Measurements from ENCODE around the gene ATP6V0D1.
"Not testable (repeated sequence)": the region's sequence is repeated elsewhere in the genome, so short reads cannot be mapped to it uniquely, and the experiment has no call there.

ATP6V0D1 gene

DNA sequence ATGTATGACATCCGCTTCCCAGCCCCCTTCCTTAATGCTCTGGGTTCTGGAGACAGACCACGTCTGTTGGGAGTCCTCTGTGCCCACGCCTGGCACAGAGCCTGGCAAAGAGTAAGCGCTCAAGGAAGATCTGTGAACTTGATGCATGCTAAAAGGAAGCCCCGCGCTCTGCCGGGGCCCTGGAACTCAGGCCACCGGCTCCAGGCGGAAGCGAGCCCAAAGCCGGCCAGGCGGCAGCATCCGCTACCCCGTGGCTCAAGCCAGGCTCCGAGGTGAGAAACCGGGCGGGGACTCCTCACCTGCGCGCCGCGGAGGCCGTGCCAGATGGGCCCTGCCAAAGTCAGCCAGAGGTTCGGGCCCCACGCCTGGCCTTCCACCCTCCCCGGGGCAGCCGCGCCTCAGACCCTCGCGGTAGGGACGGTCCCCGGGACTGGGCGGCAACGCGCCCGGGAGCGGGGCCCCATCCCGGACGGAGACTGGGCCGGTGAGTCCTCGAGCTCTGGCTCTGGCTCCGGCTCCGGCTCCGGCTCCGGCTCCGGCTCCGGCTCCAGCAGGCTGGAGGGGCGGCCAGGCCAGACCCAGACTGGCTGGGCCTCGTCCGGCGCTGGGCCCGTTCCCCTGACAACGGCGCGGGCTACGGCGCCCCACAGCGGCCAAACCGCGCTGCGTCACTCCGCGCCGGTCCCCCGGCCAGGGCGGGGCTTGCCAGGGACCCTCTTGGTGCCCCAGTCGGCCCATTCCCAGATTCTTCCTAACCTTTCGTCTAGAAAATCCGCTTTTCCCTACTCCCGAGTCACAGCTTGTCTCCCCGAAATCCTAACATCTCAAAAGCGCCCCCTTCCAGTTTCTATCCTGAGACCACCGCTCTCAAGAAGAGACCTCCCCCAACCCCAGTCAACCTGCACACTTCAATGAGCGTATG lies 64.8 kb downstream of the ATP6V0D1 start, which contains the start of gene ZDHHC1 (continued):
- TF ChIP-seq, protein P1, sequence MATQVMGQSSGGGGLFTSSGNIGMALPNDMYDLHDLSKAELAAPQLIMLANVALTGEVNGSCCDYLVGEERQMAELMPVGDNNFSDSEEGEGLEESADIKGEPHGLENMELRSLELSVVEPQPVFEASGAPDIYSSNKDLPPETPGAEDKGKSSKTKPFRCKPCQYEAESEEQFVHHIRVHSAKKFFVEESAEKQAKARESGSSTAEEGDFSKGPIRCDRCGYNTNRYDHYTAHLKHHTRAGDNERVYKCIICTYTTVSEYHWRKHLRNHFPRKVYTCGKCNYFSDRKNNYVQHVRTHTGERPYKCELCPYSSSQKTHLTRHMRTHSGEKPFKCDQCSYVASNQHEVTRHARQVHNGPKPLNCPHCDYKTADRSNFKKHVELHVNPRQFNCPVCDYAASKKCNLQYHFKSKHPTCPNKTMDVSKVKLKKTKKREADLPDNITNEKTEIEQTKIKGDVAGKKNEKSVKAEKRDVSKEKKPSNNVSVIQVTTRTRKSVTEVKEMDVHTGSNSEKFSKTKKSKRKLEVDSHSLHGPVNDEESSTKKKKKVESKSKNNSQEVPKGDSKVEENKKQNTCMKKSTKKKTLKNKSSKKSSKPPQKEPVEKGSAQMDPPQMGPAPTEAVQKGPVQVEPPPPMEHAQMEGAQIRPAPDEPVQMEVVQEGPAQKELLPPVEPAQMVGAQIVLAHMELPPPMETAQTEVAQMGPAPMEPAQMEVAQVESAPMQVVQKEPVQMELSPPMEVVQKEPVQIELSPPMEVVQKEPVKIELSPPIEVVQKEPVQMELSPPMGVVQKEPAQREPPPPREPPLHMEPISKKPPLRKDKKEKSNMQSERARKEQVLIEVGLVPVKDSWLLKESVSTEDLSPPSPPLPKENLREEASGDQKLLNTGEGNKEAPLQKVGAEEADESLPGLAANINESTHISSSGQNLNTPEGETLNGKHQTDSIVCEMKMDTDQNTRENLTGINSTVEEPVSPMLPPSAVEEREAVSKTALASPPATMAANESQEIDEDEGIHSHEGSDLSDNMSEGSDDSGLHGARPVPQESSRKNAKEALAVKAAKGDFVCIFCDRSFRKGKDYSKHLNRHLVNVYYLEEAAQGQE (tag by site-specific recombination; IDR thresholded peaks at IDR 0.05), result 0 out of 2 replicates have a peak, but pooled peaks have one; percentile 18
- TF ChIP-seq ZNF510 (tag by site-specific recombination; IDR thresholded peaks at IDR 0.05; ENCODE audit: insufficient replicate concordance) (no peak), ZNF561 (tag by site-specific recombination; IDR thresholded peaks at IDR 0.05; ENCODE audit: borderline replicate concordance) (0 out of 2 replicates have a peak, but pooled peaks have one; percentile 83), ZNF16 (tag by site-specific recombination; IDR thresholded peaks at IDR 0.05; ENCODE audit: low read depth) (no peak), WT1 (tag by site-specific recombination; IDR thresholded peaks at IDR 0.05) (no peak), ZNF792 (tag by site-specific recombination; IDR thresholded peaks at IDR 0.05) (no peak), PRDM10 (tag by site-specific recombination; IDR thresholded peaks at IDR 0.05) (0 out of 2 replicates have a peak, but pooled peaks have one; percentile 30), HOXC10 (CRISPR knock-in tag; IDR thresholded peaks at IDR 0.05) (no peak), ZNF600 (tag by site-specific recombination; IDR thresholded peaks at IDR 0.05) (peak; percentile 93), ZFP69B (tag by site-specific recombination; IDR thresholded peaks at IDR 0.05) (0 out of 2 replicates have a peak, but pooled peaks have one; percentile 75), SP3 (tag by site-specific recombination; IDR thresholded peaks at IDR 0.05) (0 out of 2 replicates have a peak, but pooled peaks have one; percentile 8), ZNF548 (tag by site-specific recombination; IDR thresholded peaks at IDR 0.05) (no peak), ZBTB20 (tag by site-specific recombination; IDR thresholded peaks at IDR 0.05) (peak; percentile 95), FEZF1 (tag by site-specific recombination; IDR thresholded peaks at IDR 0.05) (no peak), ZNF335 (tag by site-specific recombination; conservative IDR thresholded peaks at IDR 0.05) (peak; percentile 87)
- TF ChIP-seq, protein P2, sequence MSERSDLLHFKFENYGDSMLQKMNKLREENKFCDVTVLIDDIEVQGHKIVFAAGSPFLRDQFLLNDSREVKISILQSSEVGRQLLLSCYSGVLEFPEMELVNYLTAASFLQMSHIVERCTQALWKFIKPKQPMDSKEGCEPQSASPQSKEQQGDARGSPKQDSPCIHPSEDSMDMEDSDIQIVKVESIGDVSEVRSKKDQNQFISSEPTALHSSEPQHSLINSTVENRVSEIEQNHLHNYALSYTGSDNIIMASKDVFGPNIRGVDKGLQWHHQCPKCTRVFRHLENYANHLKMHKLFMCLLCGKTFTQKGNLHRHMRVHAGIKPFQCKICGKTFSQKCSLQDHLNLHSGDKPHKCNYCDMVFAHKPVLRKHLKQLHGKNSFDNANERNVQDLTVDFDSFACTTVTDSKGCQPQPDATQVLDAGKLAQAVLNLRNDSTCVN (tag by site-specific recombination; optimal IDR thresholded peaks at IDR 0.05), result peak; percentile 48
- TF ChIP-seq, protein P3, sequence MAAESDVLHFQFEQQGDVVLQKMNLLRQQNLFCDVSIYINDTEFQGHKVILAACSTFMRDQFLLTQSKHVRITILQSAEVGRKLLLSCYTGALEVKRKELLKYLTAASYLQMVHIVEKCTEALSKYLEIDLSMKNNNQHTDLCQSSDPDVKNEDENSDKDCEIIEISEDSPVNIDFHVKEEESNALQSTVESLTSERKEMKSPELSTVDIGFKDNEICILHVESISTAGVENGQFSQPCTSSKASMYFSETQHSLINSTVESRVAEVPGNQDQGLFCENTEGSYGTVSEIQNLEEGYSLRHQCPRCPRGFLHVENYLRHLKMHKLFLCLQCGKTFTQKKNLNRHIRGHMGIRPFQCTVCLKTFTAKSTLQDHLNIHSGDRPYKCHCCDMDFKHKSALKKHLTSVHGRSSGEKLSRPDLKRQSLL (tag by site-specific recombination; IDR thresholded peaks at IDR 0.05), result peak; percentile 100

DNA sequence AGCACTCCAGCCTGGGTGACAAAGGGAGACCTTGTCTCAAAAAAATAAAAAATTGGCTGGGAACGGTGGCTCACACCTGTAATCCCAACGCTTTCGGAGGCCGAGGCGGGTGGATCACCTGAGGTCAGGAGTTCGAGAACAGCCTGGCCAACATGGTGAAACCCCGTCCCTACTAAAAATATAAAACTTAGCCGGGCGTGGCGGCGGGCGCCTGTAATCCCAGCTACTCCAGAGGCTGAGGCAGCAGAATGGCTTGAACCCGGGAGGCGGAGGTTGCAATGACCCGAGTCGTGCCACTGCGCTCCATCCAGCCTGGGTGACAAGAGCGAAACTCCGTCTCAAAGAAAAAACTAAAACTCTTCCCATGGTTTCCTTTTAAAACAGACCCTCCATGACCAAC lies 65.5 kb downstream of the ATP6V0D1 start:
- CTCF ChIA-PET, result interaction anchor here (3.8 kb wide), 1 partner anchor 12 kb away, joined by 19 read pairs; no protein-coding TSS in a partner anchor
- POLR2A ChIA-PET, result not testable (repeated sequence)

More for the DNA sequence above, 65.5 kb downstream of the ATP6V0D1 start:
- peak overlapping the region; percentile 88; the same call in 1 of the 2 replicates for H3K27ac ChIP-seq (ENCODE audit: extremely low read depth, low read depth, low read length)
- H3K4me3 ChIP-seq (ENCODE audit: low read depth, low read length), result peak overlapping the region; percentile 66
- H3K4me1 ChIP-seq (ENCODE audit: control insufficient read depth, insufficient read depth, low read length); H3K36me3 ChIP-seq (ENCODE audit: control insufficient read depth in 2 of 2, insufficient read depth in 1 of 2, low read length in 2 of 2); H3K9me3 ChIP-seq (ENCODE audit: control insufficient read depth, insufficient read depth, low read depth, low read length): not testable (repeated sequence)
